Activated B cell treated with CpG ODN at 0.5 μM for 24 hours (primary cell): ENCODE data around the gene PDE6D. TPM values are rescaled to one million over a fixed set of nuclear protein-coding genes. Genes with fewer than 3 reads are reported as not detected.

Experiments used
- ATAC-seq: fragments of 200-7000 bp; cut with Tn5 transposase; one replicate; pipeline ENCODE4 v1.10.0; 2021; ENCODE audit warnings: low read depth, mild to moderate bottlenecking, moderate library complexity
- CTCF ChIA-PET: fragments of 350-600 bp; sonication (Branson Sonifier 250); formaldehyde crosslinking; loops from one replicate; lab custom pipeline; 2021; ENCODE audit warnings: antibody characterized with exemption; lab: Charles Lee
- POLR2A ChIA-PET: fragments of 350-600 bp; sonication (Branson Sonifier 250); formaldehyde crosslinking; loops from one replicate; lab custom pipeline; 2021; ENCODE audit warnings: antibody characterized with exemption; lab: Charles Lee
- DNase-seq: peaks from one replicate; pipeline ENCODE4 v3.0.0; 2022
- H3K27ac Mint-ChIP-seq: one replicate; pipeline ENCODE4 v1.8.0; 2020; ENCODE audit warnings: mixed read lengths
- H3K27me3 Mint-ChIP-seq: one replicate; pipeline ENCODE4 v1.8.0; 2021; ENCODE audit warnings: mixed read lengths
- H3K36me3 Mint-ChIP-seq: one replicate; pipeline ENCODE4 v1.8.0; 2021; ENCODE audit warnings: low read depth, mixed read lengths
- H3K4me1 Mint-ChIP-seq: one replicate; pipeline ENCODE4 v1.8.0; 2021; ENCODE audit warnings: mixed read lengths
- H3K4me3 Mint-ChIP-seq: one replicate; pipeline ENCODE4 v1.8.0; 2020; ENCODE audit warnings: mild to moderate bottlenecking, mixed read lengths
- H3K9me3 Mint-ChIP-seq: one replicate; pipeline ENCODE4 v1.8.0; 2020; ENCODE audit warnings: mixed read lengths
- CTCF ChIP-seq: fragments of 200-600 bp; IDR thresholded peaks from one replicate; pipeline ENCODE4 v1.8.0; 2022; ENCODE audit warnings: antibody characterized with exemption, mild to moderate bottlenecking
- intact Hi-C: fragments of 100-400 bp; cut with micrococcal nuclease; formaldehyde crosslinking; loops from one replicate; pipeline ENCODE4 v1.15.1; 2024
- total RNA-seq: library from RNA; stranded (reverse); gene quantifications from 2 replicates; pipeline ENCODE4 v1.2.3, GENCODE V29; 2022

The PDE6D gene
- total RNA-seq, 1 donor from 2014 or later, result 41.3 TPM

- ATAC-seq, result no peak
- DNase-seq, result no peak
- Mint-ChIP-seq H3K27ac (no peak overlapping the region), H3K4me1 (peaks cover 33% of the 10 kb centered on the region), H3K27me3 (no peaks in the 10 kb centered on the region), H3K9me3 (no peaks in the 10 kb centered on the region), H3K36me3 (peaks cover 15% of the 10 kb centered on the region), H3K4me3 (no peak overlapping the region)
- ChIA-PET CTCF (interaction anchor here (0.8 to 2.1 kb wide), 5 partner anchors 11 to 29 kb away, joined by 3 to 7 read pairs (median 5); no protein-coding TSS in a partner anchor), POLR2A (interaction anchor here (0.6 to 9.6 kb wide), 7 partner anchors 9 to 92 kb away, joined by 3 to 717 read pairs (median 13); no protein-coding TSS in a partner anchor)
- intact Hi-C loops, result no loop called here
- no peak for TF ChIP-seq CTCF
Observed at GRCh38 chr2:231704017-231704416, 77.1 kb downstream of the PDE6D start.

DNA sequence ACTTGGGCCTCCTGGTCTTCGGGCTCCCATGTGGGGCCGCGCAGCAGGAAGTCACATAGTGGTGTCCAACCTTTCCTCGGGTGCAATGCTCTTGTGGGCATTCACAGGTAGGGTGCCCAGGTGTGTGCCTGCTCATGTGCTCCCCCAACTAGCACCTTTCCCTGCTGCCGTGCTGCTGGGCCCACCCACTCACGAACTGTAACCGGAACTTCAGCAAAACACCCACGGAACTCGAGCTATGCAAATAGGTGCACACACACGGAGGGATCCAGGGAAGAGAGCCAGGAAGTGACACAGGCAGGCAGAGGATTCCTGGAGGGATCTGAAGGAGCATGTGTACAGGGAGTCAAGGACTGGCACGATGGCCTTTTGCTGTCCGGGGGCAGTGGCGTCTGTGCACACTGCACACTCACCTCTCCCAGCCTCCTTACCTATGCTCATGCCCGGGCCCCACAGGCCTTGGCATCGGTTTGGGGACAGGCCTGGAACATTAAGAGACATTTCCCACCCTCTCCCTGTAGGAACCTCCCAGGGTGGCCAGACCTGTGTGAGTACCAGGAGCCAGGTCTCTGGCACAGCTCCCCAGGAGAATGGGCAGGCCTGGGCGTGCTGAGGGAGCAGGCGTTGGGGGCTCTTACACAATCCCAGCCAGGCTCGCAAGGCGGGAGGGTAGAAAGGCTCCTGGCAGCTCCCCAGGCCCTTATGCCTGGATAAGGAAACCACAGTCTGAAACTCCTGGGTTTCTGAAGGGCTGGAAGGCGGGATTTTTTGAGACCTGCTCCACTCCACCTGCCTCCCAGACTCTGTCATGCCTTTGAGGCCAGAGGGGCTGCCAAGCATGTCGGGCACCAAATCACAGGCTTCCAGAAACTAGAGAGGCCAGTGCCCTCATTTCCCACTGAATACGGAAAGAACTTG is 79.4 kb downstream of the PDE6D start:
- ATAC-seq, result no peak
- TF ChIP-seq CTCF, result no peak
- CTCF ChIA-PET, result no interaction called here
- no peaks in the 10 kb centered on the region for H3K9me3 Mint-ChIP-seq
- POLR2A ChIA-PET, result interaction anchor here (2.8 to 9.6 kb wide), 2 partner anchors 11 to 27 kb away, joined by 13 to 717 read pairs; no protein-coding TSS in a partner anchor
- H3K4me1 Mint-ChIP-seq, result peaks cover 26% of the 10 kb centered on the region
- DNase-seq, result no peak
- H3K36me3 Mint-ChIP-seq, result peaks cover 5% of the 10 kb centered on the region
- H3K27me3 Mint-ChIP-seq, result no peaks in the 10 kb centered on the region
- H3K4me3 Mint-ChIP-seq, result no peak overlapping the region
- intact Hi-C loops, result no loop called here
- H3K27ac Mint-ChIP-seq, result no peak overlapping the region

DNA sequence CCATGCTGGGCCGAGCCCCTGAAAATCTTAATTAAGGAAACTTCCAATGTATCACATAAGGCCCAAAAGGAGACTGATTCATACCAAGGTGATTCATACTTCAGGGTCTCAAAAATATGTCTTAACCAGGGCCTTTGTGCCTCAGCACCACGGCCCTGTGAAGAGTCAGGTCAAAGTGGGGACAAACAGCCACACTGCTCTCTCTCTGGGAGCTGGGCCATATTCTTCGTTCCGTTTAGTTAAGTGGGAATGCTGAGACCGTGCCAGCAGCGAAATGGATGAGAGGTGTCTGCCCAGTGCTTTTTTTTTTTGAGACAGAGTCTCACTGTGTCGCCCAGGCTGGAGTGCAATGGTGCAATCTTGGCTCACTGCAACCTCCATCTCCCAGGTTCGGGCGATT is 82.1 kb downstream of the PDE6D start:
- DNase-seq (no peak), ATAC-seq (no peak)
- H3K4me3 Mint-ChIP-seq, result no peak overlapping the region
- H3K36me3 Mint-ChIP-seq, result no peaks in the 10 kb centered on the region
- peaks cover 9% of the 10 kb centered on the region for H3K4me1 Mint-ChIP-seq
- TF ChIP-seq CTCF, result no peak
- H3K27ac Mint-ChIP-seq, result no peak overlapping the region
- no peaks in the 10 kb centered on the region for H3K9me3 Mint-ChIP-seq
- H3K27me3 Mint-ChIP-seq, result no peaks in the 10 kb centered on the region
- intact Hi-C loops, result no loop called here
- ChIA-PET POLR2A (no interaction called here), CTCF (no interaction called here)

DNA sequence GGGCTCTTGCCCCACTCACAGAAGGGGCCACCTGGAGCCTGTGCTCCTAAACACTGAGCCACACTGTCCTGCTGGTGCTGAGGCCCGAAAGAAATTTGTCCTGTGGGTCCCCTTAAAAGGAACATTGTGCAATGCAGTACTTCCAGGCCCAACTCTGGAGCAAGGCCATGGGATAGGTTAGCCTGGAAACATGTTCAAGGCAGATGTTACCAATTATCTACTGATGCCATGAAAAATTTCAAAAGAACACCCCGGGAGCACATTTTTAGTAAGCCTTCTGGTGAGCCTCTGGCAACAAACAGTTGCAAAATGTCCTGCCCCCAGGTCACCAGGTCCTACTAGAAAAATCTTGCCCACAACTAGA is 85.1 kb downstream of the PDE6D start:
- H3K4me3 Mint-ChIP-seq, result no peak overlapping the region
- H3K9me3 Mint-ChIP-seq, result no peaks in the 10 kb centered on the region
- no peaks in the 10 kb centered on the region for H3K27me3 Mint-ChIP-seq
- H3K36me3 Mint-ChIP-seq, result no peaks in the 10 kb centered on the region
- DNase-seq, result no peak
- ChIA-PET POLR2A (interaction anchor here (1.2 to 1.8 kb wide), 2 partner anchors 9 to 81 kb away, joined by 3 to 6 read pairs; no protein-coding TSS in a partner anchor), CTCF (interaction anchor here (0.6 to 0.8 kb wide), 2 partner anchors 9 to 11 kb away, joined by 4 to 8 read pairs; no protein-coding TSS in a partner anchor)
- no peaks in the 10 kb centered on the region for H3K4me1 Mint-ChIP-seq
- no peak for TF ChIP-seq CTCF
- no peak overlapping the region for H3K27ac Mint-ChIP-seq
- intact Hi-C loops, result no loop called here
- ATAC-seq, result no peak

DNA sequence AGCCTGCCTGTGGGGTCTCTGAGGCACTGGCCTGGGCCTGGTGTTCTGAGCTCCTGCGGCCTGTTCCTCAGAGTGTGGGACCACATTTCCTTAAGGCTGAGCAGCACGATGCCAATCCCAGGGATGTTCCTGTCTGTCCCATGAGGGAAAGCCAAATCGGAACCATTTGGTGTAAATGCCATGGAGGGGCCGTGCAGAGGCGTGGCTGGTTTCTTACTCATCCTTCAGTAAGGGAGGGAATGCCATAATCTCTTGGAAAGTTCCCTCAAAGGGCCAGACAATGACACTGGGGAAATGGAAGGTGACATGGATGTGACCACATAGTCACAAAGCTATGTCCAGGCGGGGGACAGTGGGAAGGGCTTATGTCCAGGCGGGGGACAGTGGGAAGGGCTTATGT is 87.1 kb downstream of the PDE6D start:
- Mint-ChIP-seq H3K4me1 (no peaks in the 10 kb centered on the region), H3K27me3 (no peaks in the 10 kb centered on the region), H3K4me3 (no peak overlapping the region), H3K36me3 (no peaks in the 10 kb centered on the region), H3K9me3 (no peaks in the 10 kb centered on the region), H3K27ac (no peak overlapping the region)
- intact Hi-C loops, result no loop called here
- ChIA-PET CTCF (interaction anchor here (1.5 kb wide), 1 partner anchor 16 kb away, joined by 6 read pairs; no protein-coding TSS in a partner anchor), POLR2A (interaction anchor here (1.2 to 2.3 kb wide), 2 partner anchors 12 to 21 kb away, joined by 5 to 15 read pairs; no protein-coding TSS in a partner anchor)
- no peak for DNase-seq
- TF ChIP-seq CTCF, result no peak
- ATAC-seq, result no peak
